K562 (cell line): ENCODE results near the gene UBE2G2. TPM values are rescaled to one million over a fixed set of nuclear protein-coding genes. Genes with fewer than 3 reads are reported as not detected.

Source experiments
- ATAC-seq: fragments of 200-7000 bp; cut with Tn5 transposase; 3 replicates; pipeline ENCODE4 v1.9.1; 2020; ENCODE audit warnings: moderate library complexity
- BruUV-seq: library from RNA; stranded (reverse); fragments of 400-500 nt; replicated peaks from 2 replicates; lab custom pipeline; 2021; lab: Mats Ljungman, UMichigan
- CTCF ChIA-PET: fragments of 300-600 bp; formaldehyde crosslinking; extraction: SDS; loops from one replicate; lab custom pipeline; 2021; ENCODE audit warnings: low intra/inter-chr PET ratio; lab: Yijun Ruan, JAX
- POLR2A ChIA-PET: fragments of 300-600, 350-650 bp; sonication (Branson Sonifier 250); formaldehyde crosslinking; extraction: SDS; loops from one replicate; lab custom pipeline; 2021; ENCODE audit warnings: antibody characterized with exemption, inconsistent platforms; lab: Yijun Ruan, JAX
- DNase-seq, 4 experiments: peaks; one replicate each; pipeline versions ENCODE4 v3.0.0 to v3.0.0-alpha.2; 2011 to 2018; ENCODE audit warnings: low spot score in 3 of 4, mixed read lengths in 3 of 4; ENCODE audit errors: extremely low read depth in 1 of 4
- FAIRE-seq: peaks from 2 replicates; lab custom pipeline; 2011; peaks lifted over from hg19 to GRCh38; lab: Jason Lieb, UNC
- H2AFZ ChIP-seq: 2 replicates; pipeline ENCODE4 v1.6.0; 2011; ENCODE audit warnings: low read depth, low read length, control low read depth, inconsistent platforms
- H3K27ac ChIP-seq: fragments of 200-600 bp; 3 replicates; pipeline ENCODE4 v1.8.0; 2011; ENCODE audit warnings: low read depth, mild to moderate bottlenecking, control low read depth, inconsistent platforms, low read length, moderate library complexity, mixed read lengths; ENCODE audit errors: extremely low read depth
- H3K27me3 ChIP-seq, 2 experiments: fragments of 300-600 bp in 1 of 2; 2 replicates in 1 of 2; 3 replicates in 1 of 2; pipeline versions ENCODE4 v1.6.0 to v1.8.0; 2011; ENCODE audit warnings: inconsistent platforms in 2 of 2, low read length in 2 of 2, mild to moderate bottlenecking in 1 of 2, mixed read lengths in 1 of 2, moderate library complexity in 1 of 2; ENCODE audit not compliant: control insufficient read depth in 2 of 2, insufficient read depth in 2 of 2
- H3K36me3 ChIP-seq: fragments of 300-600 bp; 3 replicates; pipeline ENCODE4 v1.8.0; 2011; ENCODE audit warnings: mild to moderate bottlenecking, low read length, inconsistent platforms; ENCODE audit not compliant: control insufficient read depth, insufficient read depth
- H3K4me1 ChIP-seq, 2 experiments: fragments of 200-600 bp in 1 of 2; replicated peaks in 1 of 2; 2 replicates in 1 of 2; 3 replicates in 1 of 2; pipeline versions ENCODE4 v1.5.1 to v1.8.0; 2011; ENCODE audit warnings: inconsistent platforms in 2 of 2, low read length in 2 of 2, mild to moderate bottlenecking in 1 of 2, mixed read lengths in 1 of 2, moderate library complexity in 1 of 2; ENCODE audit not compliant: control insufficient read depth in 2 of 2, insufficient read depth in 2 of 2
- H3K4me2 ChIP-seq: 2 replicates; pipeline ENCODE4 v1.6.1; 2011; ENCODE audit warnings: low read length, control low read depth, inconsistent platforms, mixed read lengths; ENCODE audit not compliant: insufficient read depth
- H3K4me3 ChIP-seq: fragments of 200-600 bp; sonication (generic), shearing (Covaris generic); 2 replicates; pipeline ENCODE4 v1.5.1; 2016; ENCODE audit warnings: control low read depth, inconsistent platforms
- H3K79me2 ChIP-seq: fragments of 200-600 bp; 3 replicates; pipeline ENCODE4 v1.8.0; 2011; ENCODE audit warnings: low read length, inconsistent platforms; ENCODE audit not compliant: control insufficient read depth, insufficient read depth
- H3K9ac ChIP-seq, 2 experiments: 2 replicates each; pipeline versions ENCODE4 v1.6.0 to v1.6.1; 2011; ENCODE audit warnings: low read depth in 2 of 2, low read length in 2 of 2, control low read depth in 1 of 2, inconsistent platforms in 1 of 2, mild to moderate bottlenecking in 1 of 2, mixed read lengths in 1 of 2; ENCODE audit not compliant: insufficient read depth in 1 of 2
- H3K9me1 ChIP-seq: one replicate; pipeline ENCODE4 v1.6.0; 2011; ENCODE audit warnings: inconsistent platforms, mild to moderate bottlenecking, low read length, moderate library complexity; ENCODE audit not compliant: control insufficient read depth, insufficient read depth
- H3K9me3 ChIP-seq: replicated peaks from 2 replicates; pipeline ENCODE4 v1.5.1; 2011; ENCODE audit warnings: low read depth, low read length, inconsistent platforms; ENCODE audit not compliant: control insufficient read depth, insufficient read depth
- H4K20me1 ChIP-seq: replicated peaks from 2 replicates; pipeline ENCODE4 v1.6.1; 2011; ENCODE audit warnings: low read length, inconsistent platforms, mixed read lengths; ENCODE audit not compliant: control insufficient read depth, insufficient read depth
- ARHGAP35 ChIP-seq: fragments of 450-650 bp; IDR thresholded peaks from 2 replicates; pipeline ENCODE4 v1.6.1; 2018; ENCODE audit not compliant: partially characterized antibody
- ATF3 ChIP-seq, 2 experiments: fragments of 450-650 bp in 1 of 2; sonication (generic) in 1 of 2; formaldehyde crosslinking in 1 of 2; IDR thresholded peaks in 1 of 2; conservative IDR thresholded peaks in 1 of 2; 2 replicates each; pipeline versions ENCODE4 v1.6.1 to v1.8.1; 2016 to 2023; ENCODE audit warnings: mild to moderate bottlenecking in 2 of 2, moderate library complexity in 2 of 2, inconsistent platforms in 1 of 2, missing genetic modification reagents in 1 of 2
- CEBPG ChIP-seq, 3 experiments: fragments of 200-800 bp in 1 of 3; sonication (Bioruptor generic) in 1 of 3; sonication (generic) in 1 of 3; formaldehyde crosslinking in 1 of 3; IDR thresholded peaks in 2 of 3; conservative IDR thresholded peaks in 1 of 3; 2 replicates each; pipeline versions ENCODE4 v1.6.1 to v1.8.0; 2016 to 2022; ENCODE audit warnings: missing compliant biosample characterization in 2 of 3, missing genetic modification characterization in 2 of 3, mild to moderate bottlenecking in 1 of 3, missing genetic modification reagents in 1 of 3
- JUN ChIP-seq, 2 experiments: sonication (generic) in 1 of 2; formaldehyde crosslinking in 1 of 2; IDR thresholded peaks; 2 replicates each; pipeline versions ENCODE4 v1.6.1 to v1.8.0; 2012 to 2022; ENCODE audit warnings: borderline replicate concordance in 2 of 2, mild to moderate bottlenecking in 2 of 2, improper control_type of control experiment in 1 of 2, low read depth in 1 of 2, low read length in 1 of 2, missing genetic modification reagents in 1 of 2
- JUND ChIP-seq, 2 experiments: IDR thresholded peaks; 2 replicates in 1 of 2; 3 replicates in 1 of 2; pipeline ENCODE4 v1.6.1; 2011; ENCODE audit warnings: borderline replicate concordance in 2 of 2, low read depth in 2 of 2, low read length in 2 of 2, improper control_type of control experiment in 1 of 2, missing biosample characterization in 1 of 2, missing genetic modification characterization in 1 of 2, missing genetic modification reagents in 1 of 2
- MEF2D ChIP-seq: conservative IDR thresholded peaks from 2 replicates; pipeline ENCODE4 v1.6.1; 2016; ENCODE audit warnings: low read depth, missing genetic modification characterization, missing compliant biosample characterization
- NFE2 ChIP-seq: IDR thresholded peaks from 2 replicates; pipeline ENCODE4 v1.6.1; 2014; ENCODE audit warnings: antibody characterized with exemption, low read depth
- PKNOX1 ChIP-seq: fragments of 450-650 bp; IDR thresholded peaks from 2 replicates; pipeline ENCODE4 v1.6.1; 2016
- TCF3 ChIP-seq: sonication (generic); formaldehyde crosslinking; IDR thresholded peaks from 2 replicates; pipeline ENCODE4 v1.4.0; 2020; ENCODE audit warnings: mild to moderate bottlenecking, missing genetic modification reagents
- ZBED1 ChIP-seq: IDR thresholded peaks from 2 replicates; pipeline ENCODE4 v1.6.1; 2014
- ZNF384 ChIP-seq: IDR thresholded peaks from 2 replicates; pipeline ENCODE4 v1.6.1; 2012; ENCODE audit warnings: low read depth, low read length, improper control_type of control experiment
- WGBS: fragments of 100-300 bp; shearing (Covaris generic); methylation state at CpG from one replicate; pipeline ENCODE4 v1.1.6; 2016; ENCODE audit warnings: low coverage, mixed read lengths; ENCODE audit not compliant: insufficient coverage; ENCODE audit errors: missing lambda C conversion rate; 5-methylcytosine and 5-hydroxymethylcytosine counted together
- in situ Hi-C: fragments of 300-500 bp; cut with MboI; formaldehyde crosslinking; loops from 4 replicates; pipeline ENCODE4 v1.15.0; 2018; ENCODE audit warnings: inconsistent platforms, mixed read lengths
- intact Hi-C: fragments of 100-400 bp; cut with micrococcal nuclease; formaldehyde crosslinking; loops from 2 replicates; pipeline ENCODE4 v1.14.2; 2022
- polyA plus RNA-seq, 8 experiments: library from polyadenylated mRNA; depleted of rRNA in 4 of 8; stranded (reverse) in 5 of 8; unstranded in 3 of 8; fragments of >200 nt; fragmentation: Nextera tagmentation in 2 of 8; fragmentation: Illumina TruSeq in 1 of 8; extraction: Ambion mirVana in 2 of 8; extraction: Trizol in 1 of 8; gene quantifications; 2 replicates each; pipeline versions ENCODE4 v1.2.1 to v1.2.3, GENCODE V29; 2011 to 2014; ENCODE audit warnings: inconsistent platforms in 1 of 8, missing spikeins in 1 of 8
- total RNA-seq, 7 experiments: library from RNA; depleted of rRNA in 6 of 7; stranded (reverse); fragments of >200 nt in 6 of 7; fragmentation: Illumina TruSeq in 2 of 7; extraction: Trizol in 2 of 7; gene quantifications; 2 replicates each; pipeline versions ENCODE4 v1.2.1 to v1.2.3, GENCODE V29; 2011 to 2021; ENCODE audit warnings: low replicate concordance in 1 of 7

Gene UBE2G2
- total and polyA plus RNA-seq, 9 of the 15 experiments (the other 6 are each of a cell fraction or from before 2014, with no cell fraction given) = 47.5 to 225 (median 140) TPM

- peaks cover under 1% of the 10 kb centered on the region for H3K9me1 ChIP-seq
- H2AFZ ChIP-seq = no peak overlapping the region
- peaks cover 6 to 8% of the 10 kb centered on the region in 2 experiments; a peak in 3 of 5 replicates for H3K4me1 ChIP-seq
- in situ Hi-C loops = no loop called here
- intact Hi-C loops = no loop called here
- H3K9me3 ChIP-seq = no peaks in the 10 kb centered on the region
- peak; percentile 20; the same call in 1 of the 3 replicates for ATAC-seq
- CTCF ChIA-PET = no interaction called here
- TF ChIP-seq TCF3 (CRISPR knock-in tag) = peak; percentile 18; the same call in 1 of the 2 replicates
- TF ChIP-seq ATF3 (IDR thresholded peaks at IDR 0.05) = peak; percentile 51
- TF ChIP-seq ATF3 (CRISPR knock-in tag; conservative IDR thresholded peaks at IDR 0.05) = no peak
- no peak for TF ChIP-seq ZBED1
- TF ChIP-seq CEBPG (CRISPR knock-in tag; IDR thresholded peaks at IDR 0.05) = peak; percentile 38; the same call in 1 of the 2 replicates
- peak in 1 of 2 experiments; percentile 66; a peak in 2 of 4 replicates for TF ChIP-seq CEBPG (tag; conservative IDR thresholded peaks at IDR 0.05 in 1 of 2, IDR thresholded peaks at IDR 0.05 in 1 of 2)
- no peak for TF ChIP-seq ARHGAP35
- peak; percentile 39; the same call in 1 of the 2 replicates for TF ChIP-seq JUN (IDR thresholded peaks at IDR 0.05; ENCODE audit: borderline replicate concordance, low read depth, low read length)
- TF ChIP-seq JUN (CRISPR knock-in tag; IDR thresholded peaks at IDR 0.05; ENCODE audit: borderline replicate concordance) = no peak
- peak; percentile 7; the same call in 1 of the 2 replicates for TF ChIP-seq NFE2
- peak; percentile 62; the same call in 1 of the 2 replicates for TF ChIP-seq PKNOX1
- no peak for TF ChIP-seq ZNF384
- peak; percentile 68 for TF ChIP-seq JUND (IDR thresholded peaks at IDR 0.05; ENCODE audit: borderline replicate concordance, low read depth, low read length)
- no peak; the same call in 2 of the 3 replicates for TF ChIP-seq JUND (tag; IDR thresholded peaks at IDR 0.05; ENCODE audit: borderline replicate concordance, low read depth, low read length)
- TF ChIP-seq MEF2D = 0 out of 2 replicates have a peak, but pooled peaks have one; percentile 20
- no peak overlapping the region for H3K9ac ChIP-seq
- WGBS = 68% methylated on average over 8 of the region's 8 CpGs
- POLR2A ChIA-PET = interaction anchor here (0.7 kb wide), 1 partner anchor 217 kb away, joined by 3 read pairs; no protein-coding TSS in a partner anchor
- no peak overlapping the region for H3K4me3 ChIP-seq
- peaks cover 12% of the 10 kb centered on the region for H4K20me1 ChIP-seq
- H3K27ac ChIP-seq = peak overlapping the region; percentile 33; the same call in 1 of the 3 replicates
- BruUV-seq = no TSS peak
- H3K79me2 ChIP-seq = peaks cover 55% of the 10 kb centered on the region
- H3K4me2 ChIP-seq = no peak overlapping the region
- H3K27me3 ChIP-seq = no peaks in the 10 kb centered on the region
- DNase-seq = no peak
- H3K36me3 ChIP-seq = peaks cover 87% of the 10 kb centered on the region
- no peak for FAIRE-seq
Measured at GRCh38 chr21:44778499-44778911, 23.1 kb downstream of the UBE2G2 start.
